ENCODE measurements around the gene ELFN1. TPM values are rescaled to one million over a fixed set of nuclear protein-coding genes. Genes with fewer than 3 reads are reported as not detected.

Gene ELFN1
- total RNA-seq, 1 experiment from 2014 or later: 0.69 TPM

DNA sequence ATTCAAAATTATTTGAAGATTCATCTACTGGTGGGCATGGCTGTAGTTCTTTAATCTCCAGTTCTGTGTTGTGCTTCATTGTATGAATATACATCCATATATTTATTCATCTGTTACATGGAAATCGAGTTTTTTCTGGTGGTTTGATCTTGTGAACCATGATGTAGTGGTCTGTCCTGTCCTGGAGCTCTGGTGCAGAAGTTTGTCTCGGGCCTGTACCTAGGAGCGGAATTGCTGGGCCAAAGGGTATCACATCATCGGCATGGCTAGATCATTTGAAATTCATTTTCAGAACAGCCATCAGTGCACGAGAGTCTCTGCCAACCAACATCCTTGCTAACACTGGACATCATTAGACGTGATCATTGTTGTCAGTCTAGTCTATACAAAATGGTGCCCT lies 107.0 kb downstream of the ELFN1 start:
- H3K4me2 ChIP-seq (ENCODE audit: low read length): no peak overlapping the region
- H3K9me2 ChIP-seq (replicated peaks; ENCODE audit: low read length): no peaks in the 10 kb centered on the region
- ATAC-seq: no peak
- H3K36me3 ChIP-seq (ENCODE audit: low read depth, low read length): no peaks in the 10 kb centered on the region
- no peaks in the 10 kb centered on the region for H3F3A ChIP-seq (ENCODE audit: low read length, unreplicated experiment)
- POLR2A ChIA-PET (ENCODE audit: unreplicated experiment): no interaction called here
- no peak overlapping the region for H2AFZ ChIP-seq (ENCODE audit: low read length)
- H3K27me3 ChIP-seq (ENCODE audit: low read length): peaks cover 22% of the 10 kb centered on the region; the same call in 1 of the 2 replicates
- H3K79me2 ChIP-seq (ENCODE audit: low read length): no peaks in the 10 kb centered on the region
- no peak for TF ChIP-seq EZH2phosphoT487 (IDR thresholded peaks at IDR 0.05; ENCODE audit: borderline replicate concordance, low read length)
- no peak for TF ChIP-seq EZH2 (IDR thresholded peaks at IDR 0.05; ENCODE audit: low read length, unreplicated experiment)
- TF ChIP-seq CTCF (conservative IDR thresholded peaks at IDR 0.05; ENCODE audit: low read depth, low read length): no peak
- H3K4me3 ChIP-seq (ENCODE audit: low read length): no peak overlapping the region
- no peaks in the 10 kb centered on the region for H3K9me3 ChIP-seq (ENCODE audit: low read length)
- intact Hi-C loops (cut with micrococcal nuclease): no loop called here
- DNase-seq: no peak
- H3K4me1 ChIP-seq (ENCODE audit: insufficient read depth, low read length): no peaks in the 10 kb centered on the region
- H3K9ac ChIP-seq (ENCODE audit: low read length): no peak overlapping the region
- H4K20me1 ChIP-seq (ENCODE audit: low read length): no peaks in the 10 kb centered on the region
- H3K27ac ChIP-seq (ENCODE audit: low read length): no peak overlapping the region
- CTCF ChIA-PET: no interaction called here
- BruUV-seq (replicated peaks): no TSS peak

- DNase-seq (no peak), ATAC-seq (no peak)
- Histone ChIP-seq H3K4me1 (ENCODE audit: insufficient read depth, low read length) (no peaks in the 10 kb centered on the region), H3K27me3 (ENCODE audit: low read length) (peaks cover 19% of the 10 kb centered on the region; the same call in 1 of the 2 replicates), H3K9me3 (ENCODE audit: low read length) (no peaks in the 10 kb centered on the region), H3K9ac (ENCODE audit: low read length) (no peak overlapping the region), H3K79me2 (ENCODE audit: low read length) (no peaks in the 10 kb centered on the region), H2AFZ (ENCODE audit: low read length) (no peak overlapping the region), H3F3A (ENCODE audit: low read length, unreplicated experiment) (no peaks in the 10 kb centered on the region), H3K4me2 (ENCODE audit: low read length) (no peak overlapping the region), H3K9me2 (replicated peaks; ENCODE audit: low read length) (no peaks in the 10 kb centered on the region), H3K27ac (ENCODE audit: low read length) (no peak overlapping the region), H3K36me3 (ENCODE audit: low read depth, low read length) (no peaks in the 10 kb centered on the region), H3K4me3 (ENCODE audit: low read length) (no peak overlapping the region), H4K20me1 (ENCODE audit: low read length) (no peaks in the 10 kb centered on the region)
- BruUV-seq (replicated peaks): no TSS peak
- CTCF ChIA-PET: no interaction called here
- POLR2A ChIA-PET (ENCODE audit: unreplicated experiment): no interaction called here
- intact Hi-C loops (cut with micrococcal nuclease): loop anchor here (1.0 kb wide), 1 partner anchor 10 kb away; no protein-coding TSS in a partner anchor
- no peak for TF ChIP-seq CTCF (conservative IDR thresholded peaks at IDR 0.05; ENCODE audit: low read depth, low read length)
- TF ChIP-seq EZH2phosphoT487 (IDR thresholded peaks at IDR 0.05; ENCODE audit: borderline replicate concordance, low read length): no peak
- TF ChIP-seq EZH2 (IDR thresholded peaks at IDR 0.05; ENCODE audit: low read length, unreplicated experiment): no peak
These were observed 109.4 kb downstream of the ELFN1 start for GRCh38 chr7:1779445-1779844.

DNA sequence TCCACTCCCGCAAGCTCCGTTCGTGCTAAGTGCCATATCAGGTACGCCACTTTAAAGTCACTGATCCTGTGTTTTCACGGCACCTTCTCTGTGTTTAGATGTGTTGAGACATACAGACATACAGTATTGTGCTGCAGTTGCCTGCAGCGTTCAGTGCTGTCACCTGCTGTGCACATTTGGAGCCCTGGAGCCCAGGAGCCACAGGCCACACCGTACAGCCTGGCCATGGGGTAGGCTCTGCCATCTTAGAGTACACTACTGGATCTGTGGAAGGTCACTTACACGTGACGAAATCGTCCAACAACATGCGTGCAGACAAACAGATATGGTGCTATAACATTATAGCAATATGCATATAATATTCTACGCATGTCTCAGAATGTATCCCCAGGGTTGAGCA lies 111.3 kb downstream of the ELFN1 start:
- no TSS peak for BruUV-seq (replicated peaks)
- intact Hi-C loops (cut with micrococcal nuclease): no loop called here
- Histone ChIP-seq H3K79me2 (ENCODE audit: low read length) (no peaks in the 10 kb centered on the region), H3K9me2 (replicated peaks; ENCODE audit: low read length) (no peaks in the 10 kb centered on the region), H3K27me3 (ENCODE audit: low read length) (peaks cover 8% of the 10 kb centered on the region; the same call in 1 of the 2 replicates), H3K36me3 (ENCODE audit: low read depth, low read length) (no peaks in the 10 kb centered on the region), H4K20me1 (ENCODE audit: low read length) (no peaks in the 10 kb centered on the region), H3K4me1 (ENCODE audit: insufficient read depth, low read length) (no peaks in the 10 kb centered on the region), H3K9me3 (ENCODE audit: low read length) (no peaks in the 10 kb centered on the region), H3F3A (ENCODE audit: low read length, unreplicated experiment) (no peaks in the 10 kb centered on the region), H3K27ac (ENCODE audit: low read length) (no peak overlapping the region), H3K9ac (ENCODE audit: low read length) (no peak overlapping the region), H2AFZ (ENCODE audit: low read length) (no peak overlapping the region), H3K4me3 (ENCODE audit: low read length) (no peak overlapping the region), H3K4me2 (ENCODE audit: low read length) (no peak overlapping the region)
- DNase-seq (no peak), ATAC-seq (no peak)
- TF ChIP-seq CTCF (conservative IDR thresholded peaks at IDR 0.05; ENCODE audit: low read depth, low read length) (no peak), EZH2 (IDR thresholded peaks at IDR 0.05; ENCODE audit: low read length, unreplicated experiment) (no peak), EZH2phosphoT487 (IDR thresholded peaks at IDR 0.05; ENCODE audit: borderline replicate concordance, low read length) (no peak)
- ChIA-PET POLR2A (ENCODE audit: unreplicated experiment) (no interaction called here), CTCF (no interaction called here)
